ENCODE measurements around the gene DUSP12.

GRCh38 chr1:161803181-161803580 is 53.6 kb downstream of the DUSP12 start:
- TF ChIP-seq EZH2 (IDR thresholded peaks at IDR 0.05; ENCODE audit: borderline replicate concordance, low read depth, low read length, poor library complexity, severe bottlenecking) = no peak
- no peak for TF ChIP-seq CTCF (conservative IDR thresholded peaks at IDR 0.05; ENCODE audit: low read depth, low read length)

Measured in A673 (cell line).